ENCODE data around the gene MAP3K6. TPM values are rescaled to one million over a fixed set of nuclear protein-coding genes. Genes with fewer than 3 reads are reported as not detected.

MAP3K6 gene
- total and polyA plus RNA-seq, 4 donors, result 1.3 to 8.3 (median 4.0) TPM

- Histone ChIP-seq H3K9ac (ENCODE audit: low read depth in 1 of 2, low read length in 2 of 2) (peak within 1 kb of the TSS in 1 of 2 donors; percentile 5), H3K27me3 (ENCODE audit: control insufficient read depth in 4 of 4, insufficient read depth in 4 of 4, low read length in 3 of 4) (no peaks in the 10 kb centered on the region), H3K36me3 (ENCODE audit: control insufficient read depth in 4 of 4, insufficient read depth in 3 of 4, low read depth in 1 of 4, low read length in 3 of 4) (no peaks in the 10 kb centered on the region), H3K27ac (ENCODE audit: low read depth in 1 of 2, low read length in 2 of 2) (peak within 1 kb of the TSS; percentile 51 to 52), H3K9me3 (ENCODE audit: control insufficient read depth in 4 of 4, low read length in 3 of 4) (no peaks in the 10 kb centered on the region), H3K4me3 (ENCODE audit: low read depth in 1 of 3, low read length in 3 of 3) (peak within 1 kb of the TSS in 1 of 3 donors; percentile 44), H3K4me1 (ENCODE audit: control insufficient read depth in 4 of 4, insufficient read depth in 4 of 4, low read length in 3 of 4) (peaks cover 5 to 12% (median 8%) of the 10 kb centered on the region in 4 donors)
- TF ChIP-seq SP1 (IDR thresholded peaks at IDR 0.05) (peak; percentile 20), HNF4A (conservative IDR thresholded peaks at IDR 0.05) (no peak), JUND (IDR thresholded peaks at IDR 0.05) (no peak), TAF1 (conservative IDR thresholded peaks at IDR 0.05) (no peak), ZBTB33 (IDR thresholded peaks at IDR 0.05) (no peak), FOXA2 (IDR thresholded peaks at IDR 0.05) (no peak), GABPA (IDR thresholded peaks at IDR 0.05 in 1 of 2, conservative IDR thresholded peaks at IDR 0.05 in 1 of 2) (no peak), CTCF (IDR thresholded peaks at IDR 0.05; ENCODE audit: low read depth, low read length, missing input control) (peak; percentile 25), REST (IDR thresholded peaks at IDR 0.05) (no peak), RXRA (IDR thresholded peaks at IDR 0.05) (no peak), YY1 (IDR thresholded peaks at IDR 0.05) (no peak), RAD21 (IDR thresholded peaks at IDR 0.05) (peak; percentile 52 to 63), NR2F2 (IDR thresholded peaks at IDR 0.05) (no peak)
- 3% methylated on average over 69 of the region's 69 CpGs for WGBS
- peak; percentile 81 for DNase-seq (ENCODE audit: low spot score)
Measured at GRCh38 chr1:27392096-27392777, 25.5 kb upstream of the MAP3K6 start, which contains the start of gene GPR3. Gene GPR3 (plus strand): TSS chr1:27392622. CDS start chr1:27393799, 1,177 bp downstream.

- peaks cover 5 to 12% (median 8%) of the 10 kb centered on the region in 4 donors for H3K4me1 ChIP-seq (ENCODE audit: control insufficient read depth in 4 of 4, insufficient read depth in 4 of 4, low read length in 3 of 4)
- H3K9ac ChIP-seq (ENCODE audit: low read depth in 1 of 2, low read length in 2 of 2), result no peak overlapping the region
- H3K36me3 ChIP-seq (ENCODE audit: control insufficient read depth in 4 of 4, insufficient read depth in 3 of 4, low read depth in 1 of 4, low read length in 3 of 4), result no peaks in the 10 kb centered on the region
- 13% methylated on average over 13 of the region's 13 CpGs for WGBS
- DNase-seq (ENCODE audit: low spot score), result no peak
- peak overlapping the region in 1 of 3 donors; percentile 44 for H3K4me3 ChIP-seq (ENCODE audit: low read depth in 1 of 3, low read length in 3 of 3)
- no peaks in the 10 kb centered on the region for H3K27me3 ChIP-seq (ENCODE audit: control insufficient read depth in 4 of 4, insufficient read depth in 4 of 4, low read length in 3 of 4)
- H3K27ac ChIP-seq (ENCODE audit: low read depth in 1 of 2, low read length in 2 of 2), result peak overlapping the region; percentile 52 to 64
- TF ChIP-seq RAD21 (IDR thresholded peaks at IDR 0.05), result no peak
- TF ChIP-seq RXRA (IDR thresholded peaks at IDR 0.05), result no peak
- no peak for TF ChIP-seq NR2F2 (IDR thresholded peaks at IDR 0.05)
- no peak for TF ChIP-seq ATF3 (IDR thresholded peaks at IDR 0.05)
- H3K9me3 ChIP-seq (ENCODE audit: control insufficient read depth in 4 of 4, low read length in 3 of 4), result no peaks in the 10 kb centered on the region
Measured at GRCh38 chr1:27391511-27392095, 24.8 kb upstream of the MAP3K6 start.

Data from liver (tissue), 9 donors.